Keratinocyte (primary cell): Measurements from ENCODE around the gene DMKN. TPM values are rescaled to one million over a fixed set of nuclear protein-coding genes. Genes with fewer than 3 reads are reported as not detected.

Experiments used
- DNase-seq: peaks from one replicate; pipeline ENCODE4 v3.0.0-alpha.2; 2011; ENCODE audit warnings: low read depth, missing footprints, low spot score
- FAIRE-seq: peaks from 2 replicates; lab custom pipeline; 2011; peaks lifted over from hg19 to GRCh38; lab: Jason Lieb, UNC
- H2AFZ ChIP-seq: 2 replicates; pipeline ENCODE4 v1.6.0; 2012; ENCODE audit warnings: low read length, control low read depth, inconsistent platforms; ENCODE audit not compliant: control insufficient read depth
- H3K27ac ChIP-seq: 2 replicates; pipeline ENCODE4 v1.5.1; 2011; ENCODE audit warnings: low read length; ENCODE audit not compliant: control insufficient read depth, insufficient read depth
- H3K27me3 ChIP-seq: 3 replicates; pipeline ENCODE4 v1.6.0; 2011; ENCODE audit warnings: low read length; ENCODE audit not compliant: control insufficient read depth, insufficient read depth; ENCODE audit errors: extremely low read depth
- H3K36me3 ChIP-seq, 2 experiments: 2 replicates in 1 of 2; 3 replicates in 1 of 2; pipeline ENCODE4 v1.5.1; 2011; ENCODE audit warnings: low read length in 2 of 2, mild to moderate bottlenecking in 1 of 2; ENCODE audit not compliant: control insufficient read depth in 2 of 2, insufficient read depth in 2 of 2; ENCODE audit errors: extremely low read depth in 1 of 2
- H3K4me1 ChIP-seq: 3 replicates; pipeline ENCODE4 v1.5.1; 2011; ENCODE audit warnings: low read length; ENCODE audit not compliant: control insufficient read depth, insufficient read depth; ENCODE audit errors: extremely low read depth
- H3K4me2 ChIP-seq: 3 replicates; pipeline ENCODE4 v1.6.0; 2011; ENCODE audit warnings: low read depth, low read length; ENCODE audit not compliant: control insufficient read depth, insufficient read depth; ENCODE audit errors: extremely low read depth
- H3K4me3 ChIP-seq, 3 experiments: fragments of 200-600 bp in 1 of 3; sonication (generic) in 1 of 3; 2 replicates in 2 of 3; 3 replicates in 1 of 3; pipeline ENCODE4 v1.5.1; 2011 to 2016; ENCODE audit warnings: low read length in 3 of 3, mild to moderate bottlenecking in 3 of 3, control low read depth in 2 of 3, inconsistent platforms in 1 of 3, low read depth in 1 of 3, mixed read lengths in 1 of 3, mixed run types in 1 of 3, moderate library complexity in 1 of 3; ENCODE audit not compliant: control insufficient read depth in 2 of 3, insufficient read depth in 2 of 3; ENCODE audit errors: extremely low read depth in 1 of 3
- H3K79me2 ChIP-seq: 2 replicates; pipeline ENCODE4 v1.6.0; 2012; ENCODE audit warnings: low read length; ENCODE audit not compliant: control insufficient read depth, insufficient read depth
- H3K9ac ChIP-seq: 3 replicates; pipeline ENCODE4 v1.6.0; 2011; ENCODE audit warnings: low read length; ENCODE audit not compliant: control insufficient read depth, insufficient read depth; ENCODE audit errors: extremely low read depth
- H3K9me1 ChIP-seq: 3 replicates; pipeline ENCODE4 v1.6.0; 2011; ENCODE audit warnings: low read length; ENCODE audit not compliant: control insufficient read depth, insufficient read depth; ENCODE audit errors: extremely low read depth
- H3K9me3 ChIP-seq: 2 replicates; pipeline ENCODE4 v1.5.1; 2012; ENCODE audit warnings: low read depth, low read length; ENCODE audit not compliant: control insufficient read depth
- H4K20me1 ChIP-seq: 3 replicates; pipeline ENCODE4 v1.6.0; 2011; ENCODE audit warnings: low read length; ENCODE audit not compliant: control insufficient read depth, insufficient read depth; ENCODE audit errors: extremely low read depth
- EZH2 ChIP-seq: IDR thresholded peaks from one replicate; pipeline ENCODE4 v1.6.1; 2012; ENCODE audit warnings: inconsistent platforms, mild to moderate bottlenecking, low read length, moderate library complexity
- dilution Hi-C: fragments of 300-500 bp; cut with MboI; formaldehyde crosslinking; loops from one replicate; pipeline ENCODE4 v1.7.0; 2020; ENCODE audit warnings: low sequenced_read_pairs; ENCODE audit not compliant: extremely low pct_ligation_motif_present
- polyA plus RNA-seq, 5 experiments: library from polyadenylated mRNA; depleted of rRNA in 3 of 5; stranded (reverse) in 3 of 5; stranded (forward) in 1 of 5; unstranded in 1 of 5; fragments of >200 nt; gene quantifications; 1 replicate in 1 of 5; 2 replicates in 3 of 5; 3 replicates in 1 of 5; pipeline versions ENCODE4 v1.2.1 to v1.2.3, GENCODE V29; 2011 to 2012; ENCODE audit warnings: missing spikeins in 2 of 5, low read depth in 1 of 5, low replicate concordance in 1 of 5
- TF ChIP-seq, protein P1 (sequence below), 3 experiments: IDR thresholded peaks in 1 of 3; conservative IDR thresholded peaks in 1 of 3; optimal IDR thresholded peaks in 1 of 3; 2 replicates in 2 of 3; 3 replicates in 1 of 3; pipeline versions ENCODE3 to v1.5.1; 2011; ENCODE audit warnings: low read length in 3 of 3, mild to moderate bottlenecking in 3 of 3, moderate library complexity in 2 of 3, control low read depth in 1 of 3, inconsistent platforms in 1 of 3; ENCODE audit not compliant: insufficient read depth in 2 of 3; ENCODE audit errors: extremely low read depth in 1 of 3

The DMKN gene
- polyA plus RNA-seq, 1 donor (not counting 4 experiments of a cell fraction or from before 2014, with no cell fraction given), result 235 TPM

DNA sequence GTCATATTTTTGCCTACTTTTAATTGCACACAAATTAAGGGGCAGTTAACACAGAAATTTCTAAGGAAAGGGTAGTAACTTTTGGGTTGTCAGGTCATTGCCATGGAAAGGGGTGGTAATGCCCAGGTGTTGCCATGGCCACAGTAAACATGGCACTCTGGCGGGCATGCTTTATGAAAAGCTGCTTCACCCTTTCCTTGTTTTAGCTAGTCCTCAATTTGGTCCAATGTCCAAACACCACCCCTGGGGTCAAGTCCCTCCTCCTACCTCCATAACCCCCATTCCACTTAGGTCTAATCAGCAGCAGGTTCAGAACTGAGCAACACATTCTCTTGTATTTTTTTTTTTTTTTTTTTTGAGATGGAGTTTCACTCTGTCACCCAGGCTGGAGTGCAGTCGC lies 58.8 kb downstream of the DMKN start:
- H3K4me3 ChIP-seq, result no peak overlapping the region
- dilution Hi-C loops, result no loop called here
- no peak overlapping the region for H3K27ac ChIP-seq
- H3K79me2 ChIP-seq, result no peaks in the 10 kb centered on the region
- no peak overlapping the region for H2AFZ ChIP-seq
- H4K20me1 ChIP-seq, result no peaks in the 10 kb centered on the region
- H3K27me3 ChIP-seq, result peaks cover 17% of the 10 kb centered on the region
- no peaks in the 10 kb centered on the region for H3K36me3 ChIP-seq
- no peaks in the 10 kb centered on the region for H3K9me3 ChIP-seq
- no peak for TF ChIP-seq EZH2
- FAIRE-seq (no peak), DNase-seq (no peak)
- no peak overlapping the region for H3K9ac ChIP-seq
- no peaks in the 10 kb centered on the region for H3K4me1 ChIP-seq
- H3K4me2 ChIP-seq, result no peak overlapping the region
- no peaks in the 10 kb centered on the region for H3K9me1 ChIP-seq

DNA sequence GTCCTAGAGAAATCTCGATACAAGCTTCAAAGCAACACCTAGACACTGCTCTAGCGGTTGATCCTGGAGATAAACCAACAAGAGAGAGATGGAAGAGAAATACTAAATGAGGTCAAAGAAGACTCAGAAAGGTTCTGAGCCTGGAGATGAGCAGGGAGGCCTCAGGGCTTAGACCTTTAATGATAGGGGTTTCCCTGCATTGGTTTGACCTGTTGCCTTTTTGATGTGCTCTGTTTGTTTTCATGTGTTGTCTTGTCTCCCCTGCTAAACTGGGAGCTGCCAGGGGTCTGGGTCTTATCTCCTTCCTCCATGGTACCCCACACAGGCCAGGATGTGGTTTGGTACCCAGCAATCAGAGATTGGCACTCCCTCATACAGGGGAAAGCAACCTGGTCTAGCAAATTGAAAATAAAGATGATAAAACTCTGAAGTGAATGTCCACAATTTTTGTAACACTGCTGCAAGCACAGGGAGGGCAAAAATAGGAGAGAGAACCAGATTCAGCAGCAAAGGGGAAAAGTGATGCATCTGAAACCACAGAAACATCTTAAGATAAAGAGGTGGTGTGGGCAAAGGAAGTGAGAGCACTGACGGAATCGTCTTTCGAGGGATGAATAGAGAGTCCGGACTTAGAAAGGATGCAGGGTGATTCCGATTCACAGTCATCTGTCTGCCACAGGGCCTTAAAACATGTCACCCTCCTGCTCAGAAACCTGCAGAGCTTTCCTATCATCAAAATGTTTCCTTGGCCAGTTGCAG lies 61.9 kb downstream of the DMKN start:
- no peaks in the 10 kb centered on the region for H3K9me1 ChIP-seq
- H3K27ac ChIP-seq, result no peak overlapping the region
- no peaks in the 10 kb centered on the region for H3K79me2 ChIP-seq
- H4K20me1 ChIP-seq, result no peaks in the 10 kb centered on the region
- TF ChIP-seq, protein P1, sequence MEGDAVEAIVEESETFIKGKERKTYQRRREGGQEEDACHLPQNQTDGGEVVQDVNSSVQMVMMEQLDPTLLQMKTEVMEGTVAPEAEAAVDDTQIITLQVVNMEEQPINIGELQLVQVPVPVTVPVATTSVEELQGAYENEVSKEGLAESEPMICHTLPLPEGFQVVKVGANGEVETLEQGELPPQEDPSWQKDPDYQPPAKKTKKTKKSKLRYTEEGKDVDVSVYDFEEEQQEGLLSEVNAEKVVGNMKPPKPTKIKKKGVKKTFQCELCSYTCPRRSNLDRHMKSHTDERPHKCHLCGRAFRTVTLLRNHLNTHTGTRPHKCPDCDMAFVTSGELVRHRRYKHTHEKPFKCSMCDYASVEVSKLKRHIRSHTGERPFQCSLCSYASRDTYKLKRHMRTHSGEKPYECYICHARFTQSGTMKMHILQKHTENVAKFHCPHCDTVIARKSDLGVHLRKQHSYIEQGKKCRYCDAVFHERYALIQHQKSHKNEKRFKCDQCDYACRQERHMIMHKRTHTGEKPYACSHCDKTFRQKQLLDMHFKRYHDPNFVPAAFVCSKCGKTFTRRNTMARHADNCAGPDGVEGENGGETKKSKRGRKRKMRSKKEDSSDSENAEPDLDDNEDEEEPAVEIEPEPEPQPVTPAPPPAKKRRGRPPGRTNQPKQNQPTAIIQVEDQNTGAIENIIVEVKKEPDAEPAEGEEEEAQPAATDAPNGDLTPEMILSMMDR (optimal IDR thresholded peaks at IDR 0.05 in 1 of 3, IDR thresholded peaks at IDR 0.05 in 1 of 3, conservative IDR thresholded peaks at IDR 0.05 in 1 of 3; ENCODE audit: extremely low read depth in 1 of 3, insufficient read depth in 2 of 3, low read length in 3 of 3), result no peak
- TF ChIP-seq EZH2, result no peak
- no peaks in the 10 kb centered on the region for H3K4me1 ChIP-seq
- H3K27me3 ChIP-seq, result peaks cover 31% of the 10 kb centered on the region
- no peak for FAIRE-seq
- H3K9me3 ChIP-seq, result no peaks in the 10 kb centered on the region
- H3K9ac ChIP-seq, result no peak overlapping the region
- no peak overlapping the region for H2AFZ ChIP-seq
- no peaks in the 10 kb centered on the region for H3K36me3 ChIP-seq
- dilution Hi-C loops, result no loop called here
- no peak overlapping the region for H3K4me3 ChIP-seq
- DNase-seq, result no peak
- no peak overlapping the region for H3K4me2 ChIP-seq
